GM18507 (cell line): ENCODE measurements around the gene TMEM115.

Source experiments
- DNase-seq: peaks from one replicate; pipeline ENCODE4 v3.0.0; 2011; ENCODE audit warnings: low read depth; ENCODE audit not compliant: insufficient read length; ENCODE audit errors: extremely low spot score
- FAIRE-seq: peaks from 2 replicates; lab custom pipeline; 2011; peaks lifted over from hg19 to GRCh38; lab: Jason Lieb, UNC

TMEM115 gene

DNA sequence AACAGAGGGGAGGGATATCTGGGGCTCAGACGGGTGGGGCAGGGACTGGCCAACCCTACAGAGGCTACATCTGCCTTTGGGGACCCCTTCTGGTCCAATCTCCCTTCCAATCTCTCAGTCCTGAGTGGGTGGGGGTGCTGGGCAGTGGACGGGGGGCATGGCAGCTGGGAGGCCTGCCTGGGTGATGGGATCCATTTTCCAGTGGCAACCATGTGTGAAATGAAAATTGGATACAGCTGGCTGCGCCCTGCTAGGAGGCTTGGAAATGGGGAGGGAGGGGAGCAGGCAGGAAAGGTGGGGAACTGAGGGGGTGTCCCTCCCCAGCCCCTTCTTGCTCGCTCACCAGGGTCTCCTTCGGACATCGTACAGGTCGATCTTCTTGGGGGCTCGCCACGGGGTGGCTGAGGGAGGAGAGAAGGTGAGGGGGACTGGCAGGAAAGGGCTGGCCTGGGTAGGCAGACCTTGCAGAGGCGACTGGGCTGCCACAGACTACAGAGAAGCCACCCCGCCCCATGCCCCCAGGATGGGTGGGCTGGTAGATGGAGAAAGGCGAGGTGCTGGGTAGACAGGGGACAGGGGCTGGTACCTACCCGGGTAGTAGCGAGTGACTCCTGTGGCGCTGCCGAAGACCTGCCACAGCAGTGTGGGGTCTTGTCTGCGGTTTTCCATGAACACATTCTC lies 21.2 kb upstream of the TMEM115 start:
- FAIRE-seq (no peak), DNase-seq (no peak)

DNA sequence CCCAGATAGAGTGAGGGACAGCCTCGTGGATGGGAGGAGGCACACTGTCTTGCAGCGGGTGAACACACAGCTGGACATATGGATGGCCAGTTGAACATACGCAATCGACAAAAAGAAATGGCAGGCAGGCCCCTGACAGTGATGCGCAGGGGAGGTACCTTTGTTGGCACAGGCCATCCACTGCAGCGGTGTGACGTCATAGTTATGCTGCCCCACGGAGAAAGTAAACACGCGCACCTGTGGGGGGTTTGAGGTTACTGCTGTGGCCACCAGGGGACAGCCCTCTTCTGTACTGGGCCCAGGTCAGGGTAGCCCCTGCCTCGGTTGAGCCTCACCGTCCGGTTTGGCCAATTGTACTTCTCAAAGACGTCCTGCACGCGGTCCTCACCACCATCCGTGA lies 19.4 kb upstream of the TMEM115 start:
- FAIRE-seq (no peak), DNase-seq (no peak)

DNA sequence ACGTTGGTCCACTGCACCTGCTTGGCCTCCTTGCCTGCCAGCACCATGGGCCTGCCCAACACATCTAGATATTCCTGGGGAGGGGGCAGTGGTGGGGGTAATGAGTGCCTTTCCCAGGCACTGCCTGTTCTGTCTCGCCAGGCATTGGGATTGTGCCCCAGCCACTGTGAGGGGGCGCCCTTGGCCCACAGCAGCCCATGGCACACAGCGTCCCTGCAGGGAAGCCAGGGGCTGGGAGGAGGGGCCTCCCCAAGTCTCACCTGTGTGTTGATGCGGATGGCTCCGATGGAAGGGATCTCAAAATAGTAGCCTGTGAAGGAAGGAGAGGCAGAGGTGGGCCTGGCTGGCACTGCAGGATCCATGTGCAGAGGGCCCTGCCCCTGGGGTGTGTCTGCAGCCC lies 18.7 kb upstream of the TMEM115 start:
- no peak for DNase-seq
- FAIRE-seq, result no peak

DNA sequence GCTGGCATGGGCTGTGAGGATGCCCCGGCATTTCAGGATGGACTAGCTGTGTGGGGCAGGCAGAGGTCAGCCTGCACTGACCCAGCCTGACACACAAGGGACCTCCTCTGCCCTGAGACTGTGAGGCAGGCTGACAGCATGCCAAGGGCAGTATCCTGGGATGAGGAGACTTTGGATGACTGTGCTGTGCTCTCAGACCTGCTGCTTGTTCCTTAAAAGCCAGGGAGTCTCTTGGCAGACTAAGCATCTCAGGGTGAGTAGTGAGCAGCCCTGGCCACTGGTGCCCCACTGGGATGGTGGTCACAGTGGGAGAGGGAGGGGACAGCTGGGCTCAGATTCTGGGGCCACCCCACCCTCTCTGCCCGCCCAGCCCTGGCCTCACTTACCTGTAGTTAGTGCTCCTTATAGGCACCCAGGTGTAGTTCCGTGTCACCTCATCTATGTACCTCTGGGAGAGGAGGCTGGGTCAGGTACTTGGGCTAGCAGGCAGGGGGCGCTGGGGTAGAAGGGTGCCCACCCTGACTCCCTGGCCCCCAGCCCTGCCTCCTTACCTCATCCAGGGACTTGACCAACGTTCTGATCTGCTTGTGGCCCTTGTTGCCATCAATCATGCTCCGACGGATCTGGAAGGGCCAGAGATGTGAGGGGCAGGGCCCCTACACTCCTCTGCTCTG lies 16.1 kb upstream of the TMEM115 start:
- DNase-seq (no peak), FAIRE-seq (no peak)

DNA sequence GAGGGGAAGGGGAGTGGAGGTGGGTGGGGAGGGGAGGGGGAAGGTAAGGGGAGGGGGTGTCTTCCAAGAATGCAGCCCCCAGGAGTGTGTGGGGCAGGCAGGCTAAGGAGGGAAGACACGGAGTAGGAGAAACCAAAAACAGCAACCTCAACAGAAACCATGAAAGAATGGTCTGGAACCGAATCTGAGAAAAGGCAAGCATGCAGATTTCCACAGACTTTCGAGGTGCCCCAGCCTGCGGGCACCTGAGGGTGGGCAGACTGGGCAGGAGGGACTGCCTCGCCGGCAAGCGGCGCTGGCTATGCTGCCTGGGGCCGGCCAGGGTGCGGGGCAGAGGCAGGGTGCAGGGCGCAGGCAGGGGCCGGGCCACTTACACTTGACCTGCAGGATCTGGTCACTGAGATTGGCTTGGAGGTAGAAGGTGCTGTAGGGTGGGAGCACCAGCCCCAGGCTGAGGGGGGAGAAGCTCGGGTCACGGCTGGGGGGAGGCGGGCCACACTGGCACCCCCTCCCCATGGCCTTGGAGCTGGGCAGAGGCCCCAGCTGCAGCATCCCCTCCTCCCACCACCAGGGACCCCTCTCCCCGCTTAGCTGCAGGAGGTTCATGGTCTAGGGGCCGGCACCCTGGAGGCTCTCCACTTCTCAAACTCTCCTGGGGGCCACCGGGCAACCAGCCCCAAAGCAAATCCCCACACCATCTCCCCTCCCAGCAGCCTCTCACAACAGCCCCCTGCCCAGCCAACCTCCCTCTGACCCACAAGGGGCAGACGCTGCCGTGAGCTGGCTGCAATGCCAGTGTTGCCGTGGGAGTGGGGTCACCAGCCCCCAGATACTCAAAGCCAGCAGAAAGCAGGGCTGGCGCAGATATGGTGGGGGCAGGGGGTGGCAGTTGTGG lies 15.3 kb upstream of the TMEM115 start:
- DNase-seq, result no peak

DNA sequence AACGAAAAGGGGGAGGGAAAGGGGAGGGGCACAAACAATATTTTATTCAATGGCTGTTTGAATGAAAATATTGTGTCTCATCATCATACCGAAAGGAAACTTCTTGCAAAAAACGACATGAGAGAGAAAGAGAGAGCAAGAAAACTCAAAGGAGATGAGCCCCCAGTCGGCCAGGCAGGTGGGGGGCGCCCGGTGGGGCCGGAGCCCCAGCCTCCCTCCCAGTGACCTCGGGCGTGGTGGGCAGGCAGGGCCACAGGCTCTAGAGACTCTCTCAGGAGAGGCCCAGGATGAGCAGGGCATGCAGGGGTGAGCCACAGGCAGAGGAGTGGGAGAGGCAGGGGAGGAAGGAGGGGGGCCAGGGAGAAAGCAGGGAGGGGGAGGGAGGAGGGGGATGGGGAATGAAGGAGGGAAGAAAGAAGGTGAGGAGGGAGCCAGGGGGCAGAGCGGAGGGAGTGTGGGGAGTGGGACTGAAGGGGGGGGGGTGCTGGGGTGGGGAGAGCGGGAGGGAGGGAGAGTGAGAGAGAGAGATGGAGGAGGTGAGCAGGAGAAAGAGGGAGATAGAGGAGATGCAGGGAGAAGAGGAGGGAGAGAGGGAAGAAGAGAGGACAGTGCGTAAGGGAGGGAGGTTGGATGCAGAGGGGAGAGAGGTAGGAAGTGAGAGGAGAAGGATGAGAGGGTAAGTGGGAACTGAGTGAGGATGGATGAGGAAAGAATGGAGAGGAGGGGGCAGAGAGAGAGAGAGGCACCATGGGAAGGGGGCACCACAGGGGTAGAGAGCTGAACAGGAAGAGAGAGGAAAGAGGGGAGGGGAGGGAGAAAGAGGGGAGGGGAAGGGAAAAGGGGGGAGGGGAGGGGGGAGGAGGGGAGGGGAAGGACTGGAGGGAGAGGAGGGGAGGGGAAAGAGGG lies 14.1 kb upstream of the TMEM115 start:
- FAIRE-seq (no peak), DNase-seq (no peak)

More for the DNA sequence above, 15.3 kb upstream of the TMEM115 start:
- no peak for FAIRE-seq

DNA sequence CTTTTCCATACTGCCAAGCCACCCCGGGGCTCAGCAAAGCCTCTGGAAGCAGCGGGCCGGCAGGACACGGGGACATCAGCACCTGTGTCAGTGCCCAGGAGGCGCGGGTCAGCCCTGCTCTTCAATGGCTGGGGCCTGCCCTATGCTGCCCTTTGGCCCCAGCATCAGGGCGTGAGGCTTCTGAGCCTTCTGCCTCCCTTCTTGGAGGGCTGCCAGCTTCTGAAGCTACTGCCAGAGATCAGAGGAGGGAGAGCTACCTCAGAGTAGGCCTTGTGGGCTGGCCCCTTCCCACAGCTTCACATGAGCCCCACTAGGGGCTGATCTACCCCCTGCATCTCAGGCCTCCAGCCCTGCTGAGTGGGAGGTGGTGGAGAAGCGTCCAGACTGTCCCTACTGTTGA lies 13.0 kb upstream of the TMEM115 start:
- DNase-seq (no peak), FAIRE-seq (no peak)

DNA sequence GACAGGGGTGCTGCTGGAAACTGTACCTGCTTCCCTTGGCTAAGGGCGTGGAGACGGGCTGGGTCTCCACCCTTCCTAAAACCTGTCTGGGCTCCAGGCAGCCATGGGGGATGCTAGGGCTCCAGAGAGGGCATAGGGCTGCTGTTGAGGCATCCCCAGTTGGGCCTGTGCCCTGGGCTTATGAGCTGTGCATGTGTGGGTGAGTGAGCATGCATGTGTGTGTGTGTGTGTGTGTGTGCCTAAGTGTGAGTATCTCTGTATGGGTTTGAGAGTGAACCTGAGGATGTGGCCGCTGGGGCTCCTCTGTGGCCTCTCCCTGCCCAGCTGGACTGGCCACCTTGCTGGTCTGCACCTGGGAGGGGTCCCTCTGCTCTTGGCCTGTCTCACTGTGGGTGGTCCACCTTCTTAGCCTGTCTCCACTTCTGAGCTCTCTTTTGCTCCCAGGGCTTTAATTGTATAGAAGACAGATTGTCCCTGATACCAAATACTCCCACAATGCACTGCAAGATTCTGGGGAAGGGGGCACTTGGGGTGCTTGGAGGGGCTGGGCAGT lies 11.9 kb upstream of the TMEM115 start:
- FAIRE-seq (no peak), DNase-seq (no peak)

DNA sequence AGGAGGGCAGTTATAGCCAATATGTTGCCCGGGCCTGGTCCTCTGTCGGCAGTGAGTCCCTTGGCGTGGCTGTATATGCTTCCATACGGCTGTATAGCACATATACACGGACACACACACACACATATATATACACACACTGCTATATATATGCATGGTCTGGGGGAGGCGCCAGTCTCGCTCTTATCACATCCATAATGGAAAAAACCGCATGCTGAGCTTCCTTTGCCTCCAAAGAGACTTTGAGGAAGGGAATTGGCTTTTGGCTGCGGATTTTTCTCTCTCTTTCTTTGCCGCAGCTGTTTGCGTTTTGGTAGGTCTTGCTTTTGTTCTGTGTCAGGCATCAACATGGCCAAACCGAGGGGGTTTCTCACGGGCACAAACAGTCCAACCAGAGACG lies 11.3 kb upstream of the TMEM115 start:
- FAIRE-seq (no peak), DNase-seq (no peak)

DNA sequence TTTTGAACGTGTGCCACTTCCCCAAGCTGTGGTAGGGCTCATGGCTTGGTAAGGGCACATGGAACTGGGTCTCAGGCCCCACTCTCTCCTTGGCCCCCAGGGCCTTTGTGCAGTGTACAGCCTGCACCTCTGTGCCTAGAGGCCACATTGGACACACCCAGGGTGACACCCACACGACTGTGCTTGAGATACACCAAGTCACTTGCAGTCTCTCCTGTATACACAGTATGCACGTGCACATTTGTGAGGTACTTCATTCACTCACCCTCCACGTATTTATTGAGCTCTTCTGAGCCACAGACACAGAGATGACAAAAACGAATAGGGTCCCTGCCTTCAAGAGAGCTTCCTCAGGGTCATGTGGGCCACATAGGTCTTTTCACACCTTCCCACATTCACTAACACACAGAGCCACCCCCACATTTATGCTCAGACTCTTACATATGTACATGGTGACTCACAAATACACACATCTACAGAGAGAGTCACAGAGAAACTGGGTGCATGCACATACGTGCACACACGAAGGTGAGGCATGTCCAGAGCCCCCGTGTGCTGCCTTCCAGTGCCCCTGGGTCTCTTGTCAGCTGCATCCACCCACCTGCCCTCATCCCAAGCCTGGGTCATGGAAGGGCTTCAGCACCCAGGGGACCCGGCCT lies 9.8 kb upstream of the TMEM115 start:
- no peak for DNase-seq
- FAIRE-seq, result no peak

DNA sequence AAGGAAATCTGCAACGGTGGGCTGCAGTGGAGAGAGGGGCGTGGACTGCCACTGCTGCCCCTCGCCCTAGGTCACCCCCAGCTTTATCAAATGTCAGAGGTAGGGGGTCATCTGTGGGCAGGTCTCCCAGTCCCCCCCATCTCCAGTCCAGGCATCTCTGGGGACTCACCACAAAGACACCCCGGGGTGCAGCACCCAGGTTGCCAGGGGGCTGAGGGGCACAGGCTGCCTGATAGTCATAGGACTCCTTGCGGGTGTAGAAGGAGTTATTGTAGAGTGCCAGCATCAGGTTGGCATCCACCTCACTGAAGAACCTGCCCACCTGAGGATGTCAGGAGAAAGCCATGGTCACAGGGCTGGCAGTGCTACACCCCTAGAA lies 6.5 kb upstream of the TMEM115 start:
- no peak for DNase-seq
- FAIRE-seq, result no peak

DNA sequence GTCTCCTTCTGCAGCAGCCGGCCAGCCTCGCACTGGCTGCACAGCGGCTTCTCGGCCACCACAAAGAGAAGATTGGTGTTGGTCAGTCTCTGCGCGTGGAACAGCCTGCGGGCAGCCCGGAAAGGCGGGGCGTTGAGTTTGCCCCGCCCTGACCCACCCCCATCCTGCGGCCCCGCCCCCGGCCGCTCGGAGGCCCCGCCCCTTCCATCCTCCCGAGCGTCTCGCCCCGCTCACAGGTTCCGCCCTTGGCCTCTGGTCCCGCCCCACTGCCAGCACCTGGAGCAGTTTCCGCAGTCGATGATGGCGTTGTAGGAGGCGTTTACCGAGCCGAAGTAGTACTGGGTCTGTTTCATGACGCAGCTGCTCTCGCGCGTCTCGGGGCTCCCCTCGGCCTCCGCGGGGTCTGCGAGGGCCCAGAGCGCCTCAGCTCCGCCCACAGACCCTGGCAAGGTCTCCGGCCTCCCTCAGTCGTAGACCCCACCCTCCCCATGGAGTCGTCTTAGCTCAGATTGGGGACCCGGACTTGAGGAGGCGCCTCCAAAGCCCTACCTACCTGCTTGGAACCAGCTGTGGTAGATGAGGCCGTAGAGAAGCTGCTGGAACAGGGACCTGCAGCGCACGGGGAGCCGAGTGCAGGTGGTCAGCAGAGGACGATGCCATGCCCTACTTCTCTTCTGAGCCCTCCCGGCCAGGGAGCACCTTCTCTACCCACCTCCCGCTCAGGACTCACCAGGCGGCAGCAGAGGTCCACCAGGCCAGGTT lies 5.9 kb upstream of the TMEM115 start:
- peak; percentile 94 for FAIRE-seq
- DNase-seq, result peak; percentile 91

DNA sequence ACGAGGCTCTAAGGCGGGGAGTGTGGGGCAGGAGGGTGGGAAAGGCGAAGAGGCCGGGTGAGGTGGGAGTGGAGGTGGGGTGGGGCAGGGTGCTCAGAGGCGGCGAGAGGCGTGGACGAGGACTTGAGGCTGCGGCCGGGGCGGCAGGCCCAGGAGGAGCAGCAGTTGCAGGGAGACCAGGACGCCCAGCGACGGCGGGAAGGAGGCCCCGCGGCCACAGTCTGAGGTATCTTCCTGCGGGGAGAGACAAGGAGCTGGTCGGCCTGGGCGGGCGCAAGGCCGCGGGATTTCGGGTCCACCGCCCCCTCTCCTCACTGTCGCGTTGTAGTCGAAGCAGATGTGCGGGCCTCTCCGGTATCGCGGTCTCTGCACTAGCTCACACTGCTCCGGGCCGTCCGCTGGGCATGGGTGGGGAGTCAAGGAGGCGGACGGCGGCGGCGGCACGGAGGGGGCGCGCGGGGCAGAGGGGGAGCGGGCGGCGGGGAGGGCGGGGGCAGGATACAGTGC lies 5.3 kb upstream of the TMEM115 start:
- DNase-seq, result no peak
- no peak for FAIRE-seq

DNA sequence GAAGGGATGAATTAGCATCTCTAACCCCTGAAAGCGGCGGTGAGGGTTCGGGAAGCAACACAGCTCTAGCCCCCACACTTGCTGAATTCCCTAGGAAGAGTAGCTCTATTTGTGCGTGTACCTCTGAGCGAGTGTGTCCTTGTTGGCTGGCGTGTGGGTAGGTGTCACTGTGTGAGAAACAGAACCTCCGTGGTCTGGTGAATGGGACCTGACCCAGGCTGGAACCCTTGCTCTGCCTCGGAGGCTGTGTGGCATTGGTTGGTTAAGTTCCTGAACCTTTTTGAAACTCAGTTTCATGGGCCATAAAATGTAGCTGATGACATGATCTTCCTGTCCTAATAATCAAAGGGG lies 414 bp upstream of the TMEM115 start:
- DNase-seq (no peak), FAIRE-seq (no peak)

DNA sequence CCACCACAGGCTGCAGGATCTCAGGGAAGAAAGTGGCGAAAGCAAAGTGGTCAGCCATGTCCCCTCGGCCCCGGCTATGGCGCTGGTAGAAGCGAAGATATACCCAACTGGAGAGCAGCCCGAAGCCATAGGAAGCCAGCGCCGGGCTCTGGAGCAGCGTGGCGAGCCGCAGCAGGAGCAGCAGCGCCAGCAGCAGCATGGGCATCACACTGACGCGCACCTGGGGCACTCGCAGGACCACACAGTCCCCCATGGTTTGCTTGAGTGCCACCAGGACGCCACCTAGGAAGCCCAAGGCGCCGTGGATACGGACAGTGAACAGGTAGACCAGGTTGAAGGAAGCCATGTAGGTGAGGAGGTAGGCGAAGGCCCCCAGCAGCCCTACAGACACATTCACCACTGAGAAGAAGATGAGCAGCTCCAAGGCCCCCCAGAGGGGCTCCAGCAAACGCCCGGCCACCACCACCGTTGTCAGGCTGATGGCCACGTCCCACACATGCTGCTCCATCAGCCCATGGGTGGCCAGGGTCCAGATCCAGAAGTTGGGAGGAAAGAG lies 888 bp downstream of the TMEM115 start:
- DNase-seq (no peak), FAIRE-seq (no peak)

DNA sequence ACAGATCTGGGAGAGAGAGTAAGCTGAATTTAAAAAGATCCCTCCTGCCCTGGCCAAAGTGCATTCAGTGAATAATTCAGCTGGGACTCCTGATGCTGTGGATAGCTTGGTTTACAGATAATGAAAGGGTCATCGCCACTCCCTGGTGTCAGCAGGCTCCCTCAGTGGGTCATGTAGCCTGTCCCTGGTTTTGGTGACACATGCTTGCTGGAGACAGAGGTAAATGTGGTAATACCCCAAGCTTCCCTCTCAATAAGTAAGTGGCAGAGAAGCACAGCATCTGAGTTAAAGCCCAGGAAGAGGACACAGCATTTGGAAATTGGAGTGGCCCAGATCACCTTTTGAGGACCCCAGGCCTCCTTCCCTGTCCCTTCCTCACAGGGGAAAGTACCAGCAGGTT lies 1.8 kb downstream of the TMEM115 start:
- FAIRE-seq, result no peak
- DNase-seq, result no peak

DNA sequence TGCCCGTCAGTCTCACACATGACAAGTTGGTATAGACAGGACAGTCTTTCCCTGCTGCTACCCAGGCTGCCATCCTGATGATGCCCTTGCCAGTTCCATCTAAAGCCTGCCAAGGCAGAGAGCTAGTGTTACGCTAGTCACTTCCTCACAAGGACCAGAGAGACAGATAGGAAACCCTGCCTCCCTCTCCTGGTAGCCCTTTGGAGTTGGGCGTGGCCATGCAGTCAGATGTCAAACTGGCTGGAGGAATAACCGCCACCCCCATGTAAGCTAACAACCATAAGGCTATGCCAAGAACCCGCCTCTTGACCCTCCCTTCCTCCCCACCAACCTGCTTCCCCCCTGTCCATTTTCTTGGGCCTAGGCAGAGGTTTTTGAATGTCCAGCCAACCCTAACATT lies 2.8 kb downstream of the TMEM115 start:
- FAIRE-seq (no peak), DNase-seq (no peak)
